Central memory CD4-positive, alpha-beta T cell (primary cell): ENCODE measurements around the gene NAALADL1.

ENCODE experiments used
- DNase-seq: peaks from one replicate; pipeline ENCODE4 v3.0.0; 2022
- total RNA-seq, 3 experiments: gene quantifications; one replicate each; lab custom pipeline; 2026; lab: John Stamatoyannopoulos, UW

Gene NAALADL1, protein sequence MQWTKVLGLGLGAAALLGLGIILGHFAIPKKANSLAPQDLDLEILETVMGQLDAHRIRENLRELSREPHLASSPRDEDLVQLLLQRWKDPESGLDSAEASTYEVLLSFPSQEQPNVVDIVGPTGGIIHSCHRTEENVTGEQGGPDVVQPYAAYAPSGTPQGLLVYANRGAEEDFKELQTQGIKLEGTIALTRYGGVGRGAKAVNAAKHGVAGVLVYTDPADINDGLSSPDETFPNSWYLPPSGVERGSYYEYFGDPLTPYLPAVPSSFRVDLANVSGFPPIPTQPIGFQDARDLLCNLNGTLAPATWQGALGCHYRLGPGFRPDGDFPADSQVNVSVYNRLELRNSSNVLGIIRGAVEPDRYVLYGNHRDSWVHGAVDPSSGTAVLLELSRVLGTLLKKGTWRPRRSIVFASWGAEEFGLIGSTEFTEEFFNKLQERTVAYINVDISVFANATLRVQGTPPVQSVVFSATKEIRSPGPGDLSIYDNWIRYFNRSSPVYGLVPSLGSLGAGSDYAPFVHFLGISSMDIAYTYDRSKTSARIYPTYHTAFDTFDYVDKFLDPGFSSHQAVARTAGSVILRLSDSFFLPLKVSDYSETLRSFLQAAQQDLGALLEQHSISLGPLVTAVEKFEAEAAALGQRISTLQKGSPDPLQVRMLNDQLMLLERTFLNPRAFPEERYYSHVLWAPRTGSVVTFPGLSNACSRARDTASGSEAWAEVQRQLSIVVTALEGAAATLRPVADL
- 2.7 to 8.8 (median 5.8) reads per million in 3 experiments for total RNA-seq

- no peak for DNase-seq
Measured at GRCh38 chr11:65058419-65059054, at the start of gene NAALADL1. TSS of gene NAALADL1 (minus strand) at chr11:65058553. CDS start at chr11:65058521, 32 bp downstream.

GRCh38 chr11:65107751-65108468 is 49.6 kb upstream of the NAALADL1 start:
- DNase-seq, result no peak

DNA sequence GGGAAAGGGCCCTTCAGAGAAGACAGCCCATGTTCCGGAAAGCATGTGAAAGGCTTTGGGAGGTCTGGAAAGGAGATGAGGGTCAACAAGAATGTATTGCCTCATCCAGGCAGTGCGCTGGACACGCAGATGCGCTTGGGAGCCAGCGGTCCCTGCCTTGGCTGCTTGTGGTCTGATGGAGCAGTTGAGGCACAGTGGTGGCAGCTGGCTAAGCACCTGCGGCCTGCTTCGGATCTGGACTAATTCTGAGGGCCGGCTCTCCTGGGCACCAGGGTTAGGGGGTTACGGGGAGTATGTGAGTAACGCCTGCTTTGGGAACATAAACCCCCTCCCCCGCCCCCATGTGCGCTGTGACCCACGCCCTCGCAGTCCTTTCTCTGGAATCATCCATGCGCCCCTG is 48.7 kb upstream of the NAALADL1 start:
- DNase-seq, result no peak

DNA sequence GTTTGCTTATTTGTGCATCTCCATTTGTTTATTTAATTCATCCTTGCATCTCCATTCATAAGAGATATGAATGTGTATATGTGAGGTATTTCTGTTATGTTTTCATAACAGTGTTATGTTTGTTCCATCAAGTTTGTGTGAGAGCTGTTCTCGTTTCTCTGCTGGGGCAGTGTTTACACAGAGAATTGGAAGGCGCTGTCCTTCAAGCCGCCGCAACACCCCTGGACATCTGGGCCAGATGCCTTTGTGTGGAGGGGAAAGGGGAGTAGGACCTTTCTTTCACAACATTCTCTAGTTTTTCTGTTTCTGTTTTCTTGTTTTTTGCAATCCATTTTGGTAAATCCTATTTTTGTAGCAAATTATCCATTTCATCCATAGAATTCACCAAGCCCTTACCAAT is 46.3 kb upstream of the NAALADL1 start:
- no peak for DNase-seq

GRCh38 chr11:65103476-65103875 is 45.1 kb upstream of the NAALADL1 start:
- DNase-seq, result no peak

GRCh38 chr11:65102142-65103095 is 44.1 kb upstream of the NAALADL1 start:
- no peak for DNase-seq

DNA sequence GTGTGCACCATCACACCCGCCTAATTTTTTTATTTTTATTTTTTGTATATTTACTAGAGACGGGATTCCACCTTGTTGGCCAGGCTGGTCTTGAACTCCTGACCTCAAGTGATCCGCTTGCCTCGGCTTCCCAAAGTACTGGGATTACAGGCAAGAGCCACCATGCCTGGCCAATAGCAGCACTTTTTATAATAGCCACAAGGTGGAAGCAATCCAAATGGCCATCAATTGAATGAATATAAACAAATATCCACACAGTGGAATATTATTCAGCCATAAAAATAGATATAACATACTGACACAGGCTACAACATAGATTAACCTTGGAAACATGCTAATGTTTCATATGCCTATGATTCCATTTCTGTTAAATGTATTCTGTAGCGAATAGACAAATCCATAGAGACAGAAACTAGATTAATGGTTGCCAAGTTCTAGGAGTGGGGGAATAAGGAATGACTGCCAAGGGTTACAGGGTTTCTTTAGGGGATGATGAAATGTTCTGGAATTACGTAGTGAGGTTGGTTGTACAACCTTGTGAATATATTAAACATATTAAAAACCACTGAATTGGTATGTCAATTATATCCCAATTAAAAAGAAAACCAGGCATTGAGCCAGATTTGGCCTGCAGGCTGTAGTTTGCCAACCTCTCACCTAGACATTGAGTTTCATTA is 42.5 kb upstream of the NAALADL1 start:
- no peak for DNase-seq

DNA sequence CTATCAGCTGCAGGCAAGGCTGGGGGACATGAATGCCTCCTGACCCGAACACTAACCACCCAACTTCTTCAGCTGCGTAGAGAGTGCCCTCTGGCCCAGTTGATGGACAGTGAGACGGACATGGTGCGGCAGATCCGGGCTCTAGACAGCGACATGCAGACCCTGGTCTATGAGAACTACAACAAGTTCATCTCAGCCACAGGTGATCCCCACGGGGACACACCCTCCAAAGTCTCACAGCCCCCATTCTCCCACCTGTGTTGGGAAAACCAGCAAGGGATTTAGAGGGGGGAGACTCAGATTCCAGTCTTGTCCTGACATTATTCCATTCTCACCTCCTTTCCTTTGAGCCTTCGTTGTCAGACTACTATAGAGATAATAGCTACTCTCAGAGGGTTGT is 38.6 kb upstream of the NAALADL1 start:
- DNase-seq, result no peak

DNA sequence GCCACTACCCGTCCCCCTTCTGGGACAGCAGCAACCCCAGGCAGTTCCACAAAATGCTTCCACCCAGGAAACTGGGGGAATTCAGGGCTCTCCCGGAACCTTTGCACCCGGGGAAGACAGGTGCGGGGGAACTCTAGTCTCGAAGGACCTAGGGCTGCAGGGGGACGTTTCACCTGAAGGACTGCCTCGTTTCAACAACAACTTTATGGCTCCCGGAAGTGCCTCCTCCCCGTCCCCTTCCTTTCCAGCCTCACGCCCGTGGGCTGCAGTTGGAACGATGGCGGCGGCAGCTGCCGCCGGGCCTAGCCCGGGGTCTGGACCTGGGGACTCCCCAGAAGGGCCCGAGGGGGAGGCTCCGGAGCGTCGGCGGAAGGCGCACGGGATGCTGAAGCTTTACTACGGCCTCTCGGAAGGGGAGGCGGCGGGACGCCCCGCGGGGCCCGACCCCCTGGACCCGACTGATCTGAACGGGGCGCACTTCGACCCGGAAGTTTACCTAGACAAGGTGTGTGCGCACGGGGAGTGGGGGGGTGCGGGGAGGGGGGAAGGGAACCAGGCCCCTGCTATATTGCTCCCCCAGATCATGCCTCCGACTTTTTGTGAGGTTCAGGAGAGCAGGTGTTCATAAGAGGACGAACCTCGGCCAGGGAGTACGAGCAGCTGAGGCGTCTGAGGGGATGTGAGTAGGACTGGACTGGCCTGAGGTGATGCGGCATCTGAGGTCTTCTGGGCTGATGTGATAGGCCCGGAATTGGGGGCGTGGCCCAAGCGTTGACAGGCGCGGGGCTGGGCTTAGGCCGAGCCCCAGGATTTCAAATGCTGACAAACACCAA is 37.8 kb upstream of the NAALADL1 start, which contains the start of gene VPS51:
Gene VPS51 (plus strand): TSS at position 241 of the 833 bp plus-strand sequence. CDS start 37 bp downstream, at position 278.
- DNase-seq, result peak; percentile 84

DNA sequence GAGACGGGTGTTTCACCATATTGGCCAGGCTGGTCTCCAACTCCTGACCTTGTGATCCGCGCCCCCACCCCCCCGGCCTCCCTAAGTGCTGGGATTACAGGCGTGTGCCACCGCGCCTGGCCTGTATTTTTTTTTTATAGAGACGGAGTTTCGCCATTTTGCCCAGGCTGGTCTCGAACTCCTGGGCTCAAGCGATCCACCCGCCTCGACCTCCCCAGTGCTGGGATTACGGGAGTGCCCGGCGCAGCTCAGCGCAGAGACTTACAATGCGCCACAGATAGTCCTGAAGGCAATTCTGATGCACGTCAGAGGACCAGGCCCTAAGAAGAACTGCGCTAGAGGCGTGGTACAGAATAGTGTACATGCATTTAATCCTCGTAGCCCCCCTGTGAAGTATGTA is 37.1 kb upstream of the NAALADL1 start:
- DNase-seq, result no peak

DNA sequence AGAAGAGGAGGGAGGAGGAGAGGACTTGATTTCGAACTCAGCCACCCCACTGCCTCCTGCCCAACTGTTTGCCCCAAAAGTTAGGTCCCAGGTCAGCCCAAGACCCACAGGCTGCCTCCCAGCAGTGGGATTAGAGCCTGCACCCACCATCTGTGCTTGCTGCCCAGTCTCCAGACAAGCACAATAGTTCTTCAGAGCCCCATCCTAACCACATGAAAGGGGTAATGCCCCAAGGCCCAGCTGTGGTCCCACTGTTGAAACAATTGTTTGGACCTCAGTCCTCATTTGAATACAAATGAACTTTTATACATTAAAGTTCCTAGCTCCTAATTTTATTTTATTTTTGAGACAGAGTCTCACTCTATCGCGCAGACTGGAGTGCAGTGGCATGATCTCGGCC is 32.3 kb upstream of the NAALADL1 start:
- no peak for DNase-seq

DNA sequence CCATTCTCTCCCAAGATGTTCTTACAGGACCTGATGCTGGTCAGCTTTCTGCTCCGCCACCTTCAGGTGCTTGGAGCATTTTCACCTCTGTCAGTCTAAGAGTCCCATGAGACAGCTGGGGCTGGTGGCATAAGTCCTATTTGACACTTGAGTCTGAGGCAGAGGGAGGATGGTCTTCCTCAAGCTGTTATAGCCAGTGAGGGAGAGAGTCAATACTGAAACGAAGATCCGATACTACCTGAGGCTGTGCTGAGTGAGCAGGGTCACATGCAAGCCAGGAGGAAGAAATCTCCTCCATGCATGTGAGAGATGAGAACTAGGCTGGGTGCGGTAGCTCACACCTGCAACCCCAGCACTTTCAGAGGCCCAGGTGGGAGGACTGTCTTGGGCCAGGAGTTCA is 31.3 kb upstream of the NAALADL1 start:
- no peak for DNase-seq

GRCh38 chr11:65087827-65088226 is 29.5 kb upstream of the NAALADL1 start:
- no peak for DNase-seq

DNA sequence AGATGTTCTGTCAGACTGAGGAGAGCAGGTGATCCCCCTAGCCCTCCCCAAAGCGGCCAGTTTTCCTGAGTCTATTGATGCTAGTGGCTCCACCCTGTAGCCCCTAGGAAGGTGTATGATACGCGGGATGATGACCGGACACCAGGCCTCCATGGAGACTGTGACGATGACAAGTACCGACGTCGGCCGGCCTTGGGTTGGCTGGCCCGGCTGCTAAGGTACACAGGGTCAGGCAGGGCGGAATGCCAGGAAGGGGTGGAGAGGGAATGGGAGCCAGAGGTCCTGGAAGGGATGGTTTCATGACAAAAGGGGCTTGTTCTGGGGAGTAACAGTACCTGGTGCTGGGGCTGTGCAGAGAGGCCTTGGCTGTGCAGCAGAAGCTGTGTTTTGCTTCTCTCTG is 28.9 kb upstream of the NAALADL1 start:
- DNase-seq, result no peak

DNA sequence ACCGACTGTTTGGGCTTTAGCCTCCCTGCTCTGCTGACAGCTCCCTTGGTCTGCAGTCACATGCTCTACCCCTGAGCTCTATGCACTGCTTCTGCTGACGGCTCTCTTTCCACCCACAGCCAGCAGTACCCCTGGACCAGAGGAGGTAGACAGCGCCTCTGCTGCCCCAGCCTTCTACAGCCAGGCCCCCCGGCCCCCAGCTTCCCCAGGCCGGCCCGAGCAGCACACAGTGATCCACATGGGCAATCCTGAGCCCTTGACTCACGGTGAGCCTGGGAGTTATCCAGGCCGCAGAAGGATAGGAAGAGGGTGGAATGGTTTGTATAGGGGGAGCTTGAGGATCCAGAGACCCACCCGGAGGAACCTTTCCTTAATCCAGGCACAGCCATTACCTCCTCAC is 28.5 kb upstream of the NAALADL1 start:
- DNase-seq, result no peak

DNA sequence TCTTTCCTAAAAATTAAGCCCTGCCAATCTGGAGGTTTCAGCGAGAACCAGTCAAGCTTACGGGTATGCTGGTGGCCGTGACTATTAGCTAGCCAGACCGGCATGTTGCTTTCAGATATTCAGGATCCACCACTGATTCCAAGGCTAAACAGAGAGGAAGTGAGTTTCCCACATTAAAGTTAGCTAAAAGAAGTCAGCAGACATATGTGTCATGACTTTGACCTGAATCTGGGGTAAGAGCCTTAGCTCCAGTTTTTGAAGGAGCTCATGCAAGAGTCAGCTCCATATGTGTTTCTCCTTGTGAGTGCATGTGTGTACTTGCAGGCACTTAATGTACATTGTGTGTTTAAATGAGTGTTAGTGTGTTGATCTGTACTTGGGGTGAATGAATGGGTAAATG is 27.1 kb upstream of the NAALADL1 start:
- DNase-seq, result no peak

DNA sequence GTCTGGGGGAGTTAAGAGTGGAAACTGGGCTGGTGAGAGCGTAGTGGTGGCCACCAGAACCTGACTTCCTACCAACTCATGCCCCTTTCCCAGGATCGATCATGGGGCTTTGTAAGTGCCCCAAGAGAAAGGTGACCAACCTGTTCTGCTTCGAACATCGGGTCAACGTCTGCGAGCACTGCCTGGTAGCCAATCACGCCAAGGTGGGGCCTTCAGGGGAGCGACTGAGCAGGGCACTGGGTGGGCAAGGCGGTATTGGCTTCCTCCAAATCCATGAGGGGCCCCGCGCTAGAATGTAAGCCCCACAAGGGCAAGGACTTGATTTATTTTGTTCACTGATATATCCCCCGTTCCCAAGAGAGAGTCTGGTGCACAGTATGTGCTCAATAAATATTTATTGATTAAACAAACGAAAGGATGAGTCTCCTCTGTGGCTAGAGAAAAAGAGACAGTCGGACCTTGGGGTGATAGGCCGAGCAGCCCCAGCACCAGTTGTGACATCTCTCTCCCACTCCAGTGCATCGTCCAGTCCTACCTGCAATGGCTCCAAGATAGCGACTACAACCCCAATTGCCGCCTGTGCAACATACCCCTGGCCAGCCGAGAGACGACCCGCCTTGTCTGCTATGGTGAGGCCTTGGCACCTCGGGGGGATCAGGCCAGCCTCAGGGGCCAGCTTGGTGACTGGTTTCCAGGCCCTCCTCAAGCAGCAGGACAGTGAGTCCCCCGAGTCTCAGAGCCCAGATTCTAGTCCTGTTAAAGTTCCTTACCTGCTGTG is 26.4 kb upstream of the NAALADL1 start:
- no peak for DNase-seq

GRCh38 chr11:65083834-65084597 is 25.7 kb upstream of the NAALADL1 start, which contains the start of the genes CDCA5 and ZFPL1:
TSS of gene CDCA5 (minus strand) at chr11:65084040. CDS start at chr11:65083978, 62 bp downstream.
TSS of gene ZFPL1 (plus strand) at chr11:65084222. CDS start at chr11:65084699, 477 bp downstream.
- peak; percentile 96 for DNase-seq
